Mesothelial cell of epicardium (in vitro differentiated cells): ENCODE data around the gene SBF2. TPM values are rescaled to one million over a fixed set of nuclear protein-coding genes. Genes with fewer than 3 reads are reported as not detected.
A peak's percentile ranks its signal among the peaks of the same experiment; 100 is the strongest.

Experiments used
- DNase-seq, 2 experiments: peaks; one replicate each; pipeline ENCODE4 v3.0.0; 2021; ENCODE audit warnings: low spot score in 2 of 2; ENCODE audit not compliant: unreplicated experiment in 2 of 2
- H3K27ac Mint-ChIP-seq: 2 replicates; pipeline ENCODE4 v1.8.0; 2021; ENCODE audit warnings: mixed read lengths
- H3K27me3 Mint-ChIP-seq: 2 replicates; pipeline ENCODE4 v1.8.0; 2021; ENCODE audit warnings: low read depth, mixed read lengths
- H3K36me3 Mint-ChIP-seq: 2 replicates; pipeline ENCODE4 v1.8.0; 2021; ENCODE audit warnings: mixed read lengths
- H3K4me1 Mint-ChIP-seq: 2 replicates; pipeline ENCODE4 v1.8.0; 2021; ENCODE audit warnings: mixed read lengths
- H3K4me3 Mint-ChIP-seq: 2 replicates; pipeline ENCODE4 v1.8.0; 2021; ENCODE audit warnings: mild to moderate bottlenecking, moderate library complexity, mixed read lengths
- H3K9me3 Mint-ChIP-seq: 2 replicates; pipeline ENCODE4 v1.8.0; 2021; ENCODE audit warnings: mixed read lengths
- CTCF ChIP-seq: fragments of 200-600 bp; sonication (generic); IDR thresholded peaks from one replicate; pipeline ENCODE4 v1.5.0; 2021; ENCODE audit warnings: antibody characterized with exemption; ENCODE audit not compliant: unreplicated experiment
- total RNA-seq: library from RNA; stranded (reverse); gene quantifications from 3 replicates; pipeline ENCODE4 v1.2.1, GENCODE V29; 2021

Gene SBF2
- total RNA-seq, 1 donor from 2014 or later, result 58.4 TPM

- H3K4me1 Mint-ChIP-seq, result peaks cover 16% of the 10 kb centered on the region
- H3K9me3 Mint-ChIP-seq, result no peaks in the 10 kb centered on the region
- H3K27ac Mint-ChIP-seq, result peak overlapping the region; percentile 75
- no peak for DNase-seq
- TF ChIP-seq CTCF, result no peak
- H3K27me3 Mint-ChIP-seq, result peaks cover 2% of the 10 kb centered on the region
- no peak overlapping the region for H3K4me3 Mint-ChIP-seq
- no peaks in the 10 kb centered on the region for H3K36me3 Mint-ChIP-seq
Measured at GRCh38 chr11:10329356-10329755, 35.3 kb upstream of the SBF2 start.

- Mint-ChIP-seq H3K27me3 (peaks cover 5% of the 10 kb centered on the region), H3K36me3 (no peaks in the 10 kb centered on the region), H3K4me1 (peaks cover 16% of the 10 kb centered on the region), H3K27ac (peak overlapping the region; percentile 75), H3K4me3 (no peak overlapping the region), H3K9me3 (no peaks in the 10 kb centered on the region)
- TF ChIP-seq CTCF, result no peak
- no peak for DNase-seq
Measured at GRCh38 chr11:10328314-10329098, 34.5 kb upstream of the SBF2 start.

GRCh38 chr11:10327254-10327653 lies 33.2 kb upstream of the SBF2 start:
- no peak for TF ChIP-seq CTCF
- H3K27me3 Mint-ChIP-seq, result peaks cover 5% of the 10 kb centered on the region
- no peak for DNase-seq
- no peak overlapping the region for H3K27ac Mint-ChIP-seq
- H3K36me3 Mint-ChIP-seq, result no peaks in the 10 kb centered on the region
- no peak overlapping the region for H3K4me3 Mint-ChIP-seq
- H3K9me3 Mint-ChIP-seq, result no peaks in the 10 kb centered on the region
- peaks cover 21% of the 10 kb centered on the region for H3K4me1 Mint-ChIP-seq

GRCh38 chr11:10326012-10326964 lies 32.3 kb upstream of the SBF2 start:
- TF ChIP-seq CTCF, result no peak
- H3K4me1 Mint-ChIP-seq, result peaks cover 23% of the 10 kb centered on the region
- DNase-seq, result no peak
- H3K27ac Mint-ChIP-seq, result no peak overlapping the region
- no peaks in the 10 kb centered on the region for H3K36me3 Mint-ChIP-seq
- H3K4me3 Mint-ChIP-seq, result no peak overlapping the region
- H3K9me3 Mint-ChIP-seq, result no peaks in the 10 kb centered on the region
- peaks cover 5% of the 10 kb centered on the region for H3K27me3 Mint-ChIP-seq

- DNase-seq, result no peak
- no peaks in the 10 kb centered on the region for H3K36me3 Mint-ChIP-seq
- H3K9me3 Mint-ChIP-seq, result no peaks in the 10 kb centered on the region
Measured at GRCh38 chr11:10325277-10326011, 31.4 kb upstream of the SBF2 start.

More at GRCh38 chr11:10325277-10326011, 31.4 kb upstream of the SBF2 start:
- TF ChIP-seq CTCF, result no peak
- Mint-ChIP-seq H3K4me3 (no peak overlapping the region), H3K4me1 (peaks cover 25% of the 10 kb centered on the region), H3K27me3 (peaks cover 5% of the 10 kb centered on the region), H3K27ac (no peak overlapping the region)
